DND-41 (cell line): ENCODE results near the gene HDGF.

Experiments
- ATAC-seq: fragments of 200-7000 bp; cut with Tn5 transposase; 3 replicates; pipeline ENCODE4 v1.9.1; 2021; ENCODE audit warnings: low read depth; ENCODE audit not compliant: insufficient read depth
- DNase-seq: peaks from one replicate; pipeline ENCODE4 v3.0.0-alpha.2; 2020
- H2AFZ ChIP-seq: 2 replicates; pipeline ENCODE4 v1.6.0; 2012; ENCODE audit warnings: low read depth, low read length
- H3K27ac ChIP-seq: 2 replicates; pipeline ENCODE4 v1.5.1; 2012; ENCODE audit warnings: low read length, inconsistent platforms
- H3K27me3 ChIP-seq: fragments of 200-600 bp; sonication (generic); 2 replicates; pipeline ENCODE4 v1.6.0; 2012; ENCODE audit warnings: low read length, mild to moderate bottlenecking, inconsistent platforms; ENCODE audit not compliant: insufficient read depth, poor library complexity
- H3K36me3 ChIP-seq: 2 replicates; pipeline ENCODE4 v1.5.1; 2012; ENCODE audit warnings: low read length, inconsistent platforms; ENCODE audit not compliant: insufficient read depth
- H3K4me1 ChIP-seq: 2 replicates; pipeline ENCODE4 v1.5.1; 2012; ENCODE audit warnings: mild to moderate bottlenecking, low read length; ENCODE audit not compliant: insufficient read depth
- H3K4me2 ChIP-seq: 2 replicates; pipeline ENCODE4 v1.6.0; 2012; ENCODE audit warnings: mild to moderate bottlenecking, moderate library complexity, low read length, inconsistent platforms; ENCODE audit not compliant: insufficient read depth
- H3K4me3 ChIP-seq, 2 experiments: fragments of 200-600 bp in 1 of 2; shearing (Covaris generic) in 1 of 2; 2 replicates each; pipeline ENCODE4 v1.5.1; 2012 to 2016; ENCODE audit warnings: inconsistent platforms in 2 of 2, low read length in 2 of 2, mild to moderate bottlenecking in 2 of 2, low read depth in 1 of 2, moderate library complexity in 1 of 2
- H3K79me2 ChIP-seq: 2 replicates; pipeline ENCODE4 v1.6.0; 2012; ENCODE audit warnings: low read length, inconsistent platforms; ENCODE audit not compliant: insufficient read depth
- H3K9ac ChIP-seq: 2 replicates; pipeline ENCODE4 v1.6.0; 2012; ENCODE audit warnings: low read depth, mild to moderate bottlenecking, inconsistent platforms, low read length, moderate library complexity
- H3K9me3 ChIP-seq: 2 replicates; pipeline ENCODE4 v1.5.1; 2012; ENCODE audit warnings: low read length, moderate library complexity, mild to moderate bottlenecking, inconsistent platforms; ENCODE audit not compliant: insufficient read depth, severe bottlenecking
- H4K20me1 ChIP-seq: 2 replicates; pipeline ENCODE4 v1.6.0; 2012; ENCODE audit warnings: low read length; ENCODE audit not compliant: insufficient read depth
- CTCF ChIP-seq: IDR thresholded peaks from 2 replicates; pipeline ENCODE4 v1.5.1; 2012; ENCODE audit warnings: borderline replicate concordance, low read length, moderate library complexity, mild to moderate bottlenecking; ENCODE audit not compliant: poor library complexity, severe bottlenecking; ENCODE audit errors: extremely low read depth
- EZH2 ChIP-seq: IDR thresholded peaks from 3 replicates; pipeline ENCODE4 v1.6.1; 2012; ENCODE audit warnings: borderline replicate concordance, low read depth, mild to moderate bottlenecking, moderate library complexity, low read length, inconsistent platforms; ENCODE audit not compliant: severe bottlenecking

HDGF gene

GRCh38 chr1:156709757-156710489 lies 41.6 kb downstream of the HDGF start:
- H3K27ac ChIP-seq, result no peak overlapping the region
- H2AFZ ChIP-seq, result no peak overlapping the region
- no peak overlapping the region for H3K9ac ChIP-seq
- H3K79me2 ChIP-seq, result no peaks in the 10 kb centered on the region
- ATAC-seq (no peak), DNase-seq (no peak)
- peaks cover 5% of the 10 kb centered on the region for H4K20me1 ChIP-seq
- peaks cover 13% of the 10 kb centered on the region for H3K27me3 ChIP-seq
- H3K4me1 ChIP-seq, result peaks cover 22% of the 10 kb centered on the region
- H3K9me3 ChIP-seq, result no peaks in the 10 kb centered on the region
- no peak overlapping the region for H3K4me2 ChIP-seq
- no peaks in the 10 kb centered on the region for H3K36me3 ChIP-seq
- H3K4me3 ChIP-seq, result no peak overlapping the region
- TF ChIP-seq CTCF, result no peak
- no peak for TF ChIP-seq EZH2

GRCh38 chr1:156709031-156709430 lies 42.4 kb downstream of the HDGF start:
- no peak overlapping the region for H3K4me3 ChIP-seq
- ATAC-seq (no peak), DNase-seq (no peak)
- H3K36me3 ChIP-seq, result no peaks in the 10 kb centered on the region
- no peak overlapping the region for H3K27ac ChIP-seq
- H3K27me3 ChIP-seq, result peaks cover 17% of the 10 kb centered on the region
- no peak for TF ChIP-seq CTCF
- H3K79me2 ChIP-seq, result no peaks in the 10 kb centered on the region
- H4K20me1 ChIP-seq, result peaks cover 8% of the 10 kb centered on the region
- H3K9me3 ChIP-seq, result no peaks in the 10 kb centered on the region
- no peak overlapping the region for H3K4me2 ChIP-seq
- H3K9ac ChIP-seq, result no peak overlapping the region
- no peak overlapping the region for H2AFZ ChIP-seq
- H3K4me1 ChIP-seq, result peaks cover 24% of the 10 kb centered on the region

- H3K4me3 ChIP-seq, result no peak overlapping the region
- no peaks in the 10 kb centered on the region for H3K9me3 ChIP-seq
- no peaks in the 10 kb centered on the region for H3K36me3 ChIP-seq
- no peak overlapping the region for H3K4me2 ChIP-seq
- ATAC-seq (no peak), DNase-seq (no peak)
- H2AFZ ChIP-seq, result no peak overlapping the region
- no peak overlapping the region for H3K27ac ChIP-seq
- peaks cover 24% of the 10 kb centered on the region for H3K4me1 ChIP-seq
- TF ChIP-seq EZH2 (no peak), CTCF (no peak)
- peaks cover 17% of the 10 kb centered on the region for H3K27me3 ChIP-seq
- peaks cover 8% of the 10 kb centered on the region for H4K20me1 ChIP-seq
- no peak overlapping the region for H3K9ac ChIP-seq
- no peaks in the 10 kb centered on the region for H3K79me2 ChIP-seq
Observed at GRCh38 chr1:156708218-156708661, 43.2 kb downstream of the HDGF start.
